HS-27A (cell line): ENCODE results near the gene PGF.
"Not testable (repeated sequence)": the region's sequence is repeated elsewhere in the genome, so short reads cannot be mapped to it uniquely, and the experiment has no call there.

ENCODE experiments used
- DNase-seq: peaks from one replicate; pipeline ENCODE4 v3.0.0-alpha.2; 2012; ENCODE audit warnings: low read depth, missing footprints

PGF gene

DNA sequence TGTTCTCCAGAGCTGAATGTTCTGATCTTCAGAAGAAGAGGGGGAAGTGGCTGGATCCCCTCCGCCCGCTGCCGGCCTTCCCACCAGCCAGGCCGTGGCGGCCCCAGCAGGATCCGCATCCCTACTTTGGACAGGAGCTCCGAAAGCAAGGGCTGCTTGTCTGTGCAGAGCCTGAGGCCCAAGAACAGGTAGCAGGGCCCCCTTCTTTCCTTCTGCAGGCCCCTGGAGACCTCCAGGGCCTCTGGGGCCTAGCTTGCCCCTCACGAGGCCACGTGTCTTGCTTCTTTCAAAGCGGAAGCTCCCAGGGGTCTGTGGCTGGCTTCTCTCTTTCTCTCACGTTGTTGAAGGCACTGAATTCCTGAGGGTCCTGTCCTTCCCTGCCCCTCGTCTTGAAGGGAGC, 13.2 kb downstream of the PGF start:
- DNase-seq, result no peak

DNA sequence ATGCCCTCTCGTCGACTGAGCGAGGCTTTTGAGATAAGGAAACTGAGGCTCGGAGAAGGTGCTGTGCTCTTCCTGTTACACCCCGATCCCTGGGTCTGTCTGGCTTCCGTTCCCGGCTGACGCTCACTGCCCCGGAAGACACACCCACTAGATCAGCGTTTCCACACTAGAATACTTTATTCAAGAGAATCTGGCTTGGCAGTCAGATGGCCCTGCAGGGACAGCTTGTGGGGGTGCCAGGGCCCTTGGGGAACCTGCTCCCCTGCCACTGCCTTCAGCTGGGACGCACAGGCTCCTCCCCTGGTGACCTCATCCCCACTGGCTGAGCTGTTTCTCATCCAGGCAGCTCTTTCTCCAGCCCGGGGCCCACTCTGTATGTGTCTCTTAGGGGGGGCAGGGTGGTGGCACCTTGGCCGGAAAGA, 13.7 kb downstream of the PGF start:
- no peak for DNase-seq

DNA sequence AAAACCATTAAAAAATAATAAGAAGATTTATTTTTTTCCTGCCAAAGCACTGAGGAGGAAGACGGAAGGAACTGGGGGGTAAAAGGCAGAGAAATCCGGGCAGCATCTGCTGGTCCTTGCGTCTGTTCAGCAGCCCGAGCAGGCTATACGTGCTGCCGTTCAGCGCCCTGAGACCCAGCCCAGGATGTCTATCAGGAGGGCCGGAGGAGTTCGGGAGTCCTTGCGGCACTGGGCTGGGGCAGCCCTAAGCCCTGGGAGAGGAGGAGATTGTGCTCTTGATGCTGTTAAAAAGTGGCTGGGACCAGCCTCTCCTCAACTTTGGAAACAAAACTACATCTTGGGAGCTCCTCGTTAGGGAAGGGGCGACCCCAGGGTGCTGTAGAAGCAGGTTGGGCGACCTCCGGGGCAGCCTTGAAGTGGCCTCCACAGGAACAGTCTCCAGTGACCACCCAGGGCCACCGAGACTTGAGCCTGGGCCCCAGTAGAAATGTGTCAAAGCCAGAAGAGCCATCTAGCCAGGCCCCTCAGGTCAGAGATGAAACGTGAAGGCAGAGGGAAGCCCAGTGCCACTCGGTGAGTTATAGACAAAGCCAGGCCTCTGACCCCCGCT, 14.3 kb downstream of the PGF start:
- DNase-seq, result no peak

DNA sequence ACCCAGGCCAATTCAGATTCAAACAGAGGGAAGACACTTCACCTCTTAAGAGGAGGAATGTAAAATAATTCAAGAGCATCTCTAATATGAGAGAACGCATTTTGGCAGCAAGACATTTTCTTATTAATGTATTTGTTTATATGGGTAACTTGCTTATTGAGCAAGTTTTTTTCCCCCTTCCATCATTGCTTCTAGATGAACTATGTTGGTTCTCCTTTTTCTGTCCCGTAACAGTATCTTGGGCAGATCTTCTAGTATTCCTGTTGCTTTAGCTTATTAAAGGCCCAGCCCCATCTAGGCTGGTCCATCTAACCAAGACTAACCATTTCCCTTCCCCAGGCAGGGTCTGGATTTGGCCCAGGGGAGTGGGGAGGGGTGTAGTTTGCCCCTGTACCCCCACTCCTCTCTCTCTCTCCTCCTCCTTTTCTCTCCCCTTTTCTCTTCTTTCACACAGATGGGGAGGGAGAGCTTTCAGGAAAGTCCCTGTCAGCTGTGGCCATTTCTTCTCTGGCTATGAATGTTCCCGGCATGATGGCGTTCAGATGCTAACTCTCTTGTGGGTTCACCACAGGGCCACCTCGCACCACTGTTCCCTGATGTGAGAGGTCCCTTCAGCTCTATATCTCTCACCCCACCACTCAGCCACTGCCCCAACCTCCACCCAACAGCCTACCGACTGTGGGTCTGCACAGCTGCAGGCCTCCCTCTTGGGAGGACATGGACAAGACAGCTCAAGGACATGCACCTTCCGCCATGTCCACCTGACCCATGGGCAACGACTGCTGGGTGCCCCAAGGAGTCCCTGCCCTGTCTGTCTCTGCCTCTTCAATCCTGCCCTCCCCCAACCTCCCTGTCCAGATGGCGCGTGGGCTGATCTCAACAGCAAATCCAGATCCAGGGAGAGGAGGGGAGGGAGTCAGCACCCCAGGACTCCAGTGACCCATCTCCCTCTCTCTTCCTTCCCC, 16.6 kb downstream of the PGF start:
- DNase-seq, result no peak

DNA sequence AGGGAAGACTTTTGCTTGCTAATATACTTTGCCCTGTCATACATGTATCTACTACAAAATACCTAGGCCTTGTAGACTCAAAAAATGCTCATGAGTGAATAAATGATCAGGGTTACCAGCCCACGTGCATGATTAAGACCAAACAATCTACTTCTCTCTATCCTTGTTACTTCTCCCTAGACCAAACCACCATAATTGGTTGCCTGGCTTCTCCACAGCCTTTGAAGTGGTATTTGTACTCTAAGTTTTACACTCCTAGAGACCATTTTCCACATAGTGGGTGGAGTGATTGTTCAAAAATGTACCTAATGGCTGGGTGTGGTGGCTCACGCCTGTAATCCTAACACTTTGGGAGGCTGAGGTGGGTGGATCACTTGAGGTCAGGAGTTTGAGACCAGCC, 18.2 kb downstream of the PGF start:
- no peak for DNase-seq

DNA sequence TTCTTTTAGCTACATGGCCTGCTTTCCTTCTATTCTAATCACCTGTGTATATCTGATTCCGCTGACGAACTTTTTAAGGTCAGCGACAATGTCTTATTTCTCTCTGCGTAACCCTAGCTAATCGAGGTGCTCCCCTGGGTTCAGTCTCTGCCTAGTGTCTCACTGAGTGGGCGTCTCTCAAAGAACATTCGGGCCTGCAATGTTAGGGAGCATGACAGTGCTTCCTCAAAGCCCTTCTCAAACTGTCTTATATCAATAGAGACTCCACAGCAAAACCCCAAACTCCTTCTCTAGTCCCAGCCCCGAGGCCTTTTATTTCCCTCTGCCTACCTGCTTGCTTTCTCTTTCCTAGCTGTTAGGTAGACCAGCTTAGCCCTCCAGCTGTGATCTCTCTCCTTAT, 18.7 kb downstream of the PGF start:
- DNase-seq, result no peak

DNA sequence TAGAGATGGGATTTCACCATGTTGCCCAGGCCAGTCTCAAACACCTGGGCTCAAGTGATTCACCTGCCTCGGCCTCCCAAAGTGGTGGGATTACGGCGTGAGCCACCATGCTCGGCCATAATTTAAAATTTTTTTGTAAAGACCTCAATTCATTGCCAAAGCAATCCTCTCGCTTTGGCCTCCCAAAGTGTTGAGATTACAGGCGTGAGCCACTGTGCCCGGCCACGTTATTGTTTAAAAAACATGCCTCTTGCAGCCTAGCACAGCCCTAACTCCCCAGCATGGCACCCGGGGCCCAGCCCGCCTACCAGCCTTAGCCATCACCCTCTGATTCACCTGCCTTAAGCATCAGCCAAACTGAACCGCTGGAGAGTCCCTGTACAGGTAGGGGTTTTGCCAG, 19.2 kb downstream of the PGF start:
- no peak for DNase-seq

DNA sequence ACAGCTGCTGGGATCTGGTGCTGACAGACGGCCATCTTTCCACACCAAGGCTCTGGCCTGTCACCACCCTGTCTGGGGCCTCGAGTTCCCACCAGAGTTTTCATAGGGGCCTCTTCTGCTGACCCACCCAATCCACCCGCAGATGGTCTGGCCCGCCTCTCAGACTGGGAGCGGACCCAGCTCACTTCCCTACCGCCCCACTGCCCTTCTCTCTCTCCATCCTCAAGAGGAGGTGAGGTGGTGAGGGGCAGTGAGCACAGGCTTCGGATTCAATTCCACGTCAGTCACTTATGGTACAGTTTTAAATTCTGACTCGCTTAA, 20.1 kb downstream of the PGF start:
- DNase-seq, result no peak

DNA sequence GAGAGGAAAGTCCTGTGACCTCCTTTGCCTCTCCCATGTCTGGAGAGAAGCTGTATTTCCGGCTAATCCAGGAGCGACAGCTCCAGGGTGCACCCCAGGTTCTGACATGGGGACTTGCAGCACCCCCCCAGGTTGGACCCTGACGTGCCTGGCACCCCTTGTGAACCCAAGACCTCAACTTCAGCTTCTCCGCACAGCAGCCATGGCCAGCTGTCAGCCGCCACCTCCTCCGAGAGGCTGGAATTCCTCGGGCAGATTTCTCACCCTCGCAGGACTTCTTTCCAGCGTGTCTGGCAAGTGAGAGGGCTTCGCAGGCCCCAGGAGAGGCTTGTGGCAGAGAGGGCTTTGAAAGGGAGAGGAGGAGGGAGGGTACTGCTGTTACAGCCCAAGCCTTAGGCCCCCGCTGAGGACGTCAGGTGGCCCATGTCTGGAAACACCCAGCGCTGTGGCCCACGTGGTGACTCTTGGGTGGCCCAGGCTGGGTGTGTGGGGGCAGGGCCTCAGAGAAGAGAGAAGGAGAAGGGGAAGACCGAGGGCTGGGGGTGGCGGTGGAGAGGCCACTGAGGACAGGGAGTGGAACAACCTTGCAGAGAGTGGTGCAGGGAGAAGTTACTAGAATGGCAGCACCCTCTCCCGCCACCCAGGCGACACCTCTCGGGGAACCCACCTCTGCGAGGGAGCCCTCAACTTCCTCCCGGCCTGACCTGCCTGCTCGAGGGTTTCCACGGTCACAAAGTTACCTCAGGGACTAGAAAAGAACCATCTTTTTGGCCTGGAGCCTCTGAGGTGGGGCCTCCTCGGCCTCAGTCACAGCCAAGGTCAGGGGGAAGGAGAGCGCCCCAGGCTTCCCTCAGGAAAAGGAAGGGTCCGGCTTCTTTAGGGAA, 20.7 kb downstream of the PGF start:
- DNase-seq, result no peak

DNA sequence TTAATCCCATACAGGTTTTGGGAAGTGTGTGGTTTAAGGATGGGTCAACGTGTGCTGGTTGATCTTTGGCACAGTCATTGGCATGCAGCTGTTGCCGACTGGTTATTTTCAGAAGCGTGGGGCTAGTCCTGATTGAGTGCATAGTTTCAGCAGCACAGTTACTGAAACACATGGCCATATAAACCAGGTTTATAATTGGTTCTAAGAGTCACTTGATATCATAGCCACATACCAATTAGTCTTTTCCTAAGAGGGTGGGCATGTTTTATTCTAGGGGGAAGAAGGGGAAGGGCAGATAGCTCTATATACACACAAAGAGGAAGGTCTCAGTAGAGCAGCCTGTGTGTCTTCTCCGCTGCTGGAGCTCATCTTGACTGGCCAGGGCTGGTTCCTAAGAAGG, 21.4 kb downstream of the PGF start:
- no peak for DNase-seq

DNA sequence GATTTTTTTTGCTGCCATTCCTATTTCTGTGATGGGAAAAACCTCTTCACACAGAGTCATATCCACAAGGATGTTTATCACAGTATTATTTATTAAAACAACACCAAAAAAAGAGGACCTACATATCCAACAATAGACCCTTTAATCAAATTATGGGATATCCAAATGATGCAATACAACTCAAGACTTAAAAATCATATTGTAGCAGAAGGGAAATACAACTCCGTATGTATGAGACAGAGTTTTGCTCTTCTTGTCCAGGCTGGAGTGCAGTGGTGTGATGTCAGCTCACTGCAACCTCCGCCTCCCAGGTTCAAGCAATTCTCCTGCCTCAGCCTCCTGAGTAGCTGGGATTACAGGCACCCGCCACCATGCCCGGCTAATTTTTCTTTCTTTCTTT, 22.5 kb downstream of the PGF start:
- not testable (repeated sequence) for DNase-seq

DNA sequence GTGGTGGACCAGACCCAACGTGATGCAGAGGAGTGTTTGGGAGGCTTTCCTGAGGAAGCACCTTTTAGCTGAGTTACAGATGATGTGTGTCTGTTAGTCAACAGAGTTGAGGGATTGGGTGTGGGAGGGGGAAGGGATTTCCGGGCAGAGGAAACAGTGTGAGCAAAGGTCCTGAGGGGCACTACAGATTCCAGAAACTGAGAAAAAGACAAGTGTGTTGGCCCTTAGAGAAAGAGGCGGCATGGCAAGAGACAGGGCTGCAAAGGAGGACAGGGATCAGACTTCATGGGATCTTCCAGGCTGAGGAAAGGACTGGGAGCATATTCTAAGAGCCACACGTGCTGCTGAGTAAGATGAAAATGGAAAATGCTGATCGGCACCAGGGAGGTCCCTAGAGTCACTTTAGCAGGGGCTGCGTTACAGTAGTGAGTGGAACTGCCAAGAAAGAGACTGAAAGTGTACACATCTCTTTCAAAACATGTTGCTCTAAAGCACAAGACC, 22.9 kb downstream of the PGF start:
- DNase-seq, result no peak

DNA sequence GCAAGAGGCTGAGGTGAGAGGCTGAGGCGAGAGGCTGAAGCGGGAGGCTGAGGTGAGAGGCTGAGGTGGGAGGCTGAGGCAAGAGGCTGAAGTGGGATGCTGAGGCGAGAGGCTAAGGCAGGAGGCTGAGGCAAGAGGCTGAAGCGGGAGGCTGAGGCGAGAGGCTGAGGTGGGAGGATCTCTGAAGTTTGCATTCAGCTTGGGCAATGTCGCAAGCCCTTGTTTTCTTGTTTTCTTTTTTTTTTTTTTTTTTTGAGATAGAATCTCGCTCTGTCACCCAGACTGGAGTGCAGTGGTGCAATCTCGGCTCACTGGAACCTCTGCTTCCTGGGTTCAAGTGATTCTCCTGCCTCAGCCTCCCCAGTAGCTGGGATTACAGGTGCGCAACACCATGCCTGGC, 23.7 kb downstream of the PGF start:
- not testable (repeated sequence) for DNase-seq

DNA sequence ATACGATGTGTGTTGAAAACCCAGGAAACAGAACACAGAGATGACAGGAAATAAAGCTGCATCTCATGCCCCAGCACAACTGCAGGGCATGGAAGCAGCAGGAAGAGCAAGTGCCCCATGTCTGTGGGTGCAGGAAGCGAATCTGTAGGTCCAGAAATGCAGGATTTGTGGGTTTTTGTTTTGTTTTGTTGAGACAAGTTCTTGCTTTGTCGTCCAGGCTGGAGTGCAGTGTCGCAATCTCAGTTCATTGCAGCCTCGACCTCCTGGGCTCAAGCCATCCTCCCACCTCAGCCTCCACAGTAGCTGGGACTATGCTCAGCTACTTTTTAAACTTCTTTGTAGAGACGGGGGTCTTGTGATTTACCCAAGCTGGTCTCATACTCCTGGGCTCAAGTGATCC, 26.2 kb downstream of the PGF start:
- DNase-seq, result no peak

DNA sequence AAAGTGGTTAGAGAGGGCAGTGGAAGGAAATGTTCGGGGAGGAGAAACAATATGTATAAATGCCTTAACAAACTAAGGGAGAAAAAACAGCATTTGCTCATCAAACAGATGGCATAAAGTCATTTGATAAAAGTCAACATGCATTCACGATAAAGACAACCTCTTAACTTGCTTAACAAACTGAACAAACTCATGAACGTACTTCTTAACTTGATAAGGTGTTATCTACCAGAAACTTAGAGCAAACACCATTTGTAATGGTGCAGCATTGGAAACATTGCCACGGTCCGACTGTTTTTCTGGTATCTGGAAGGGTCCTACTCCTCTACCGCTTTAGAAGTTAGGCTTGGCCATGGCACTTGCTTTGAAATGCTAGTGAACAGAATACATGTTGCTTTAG, 28.2 kb downstream of the PGF start:
- no peak for DNase-seq

DNA sequence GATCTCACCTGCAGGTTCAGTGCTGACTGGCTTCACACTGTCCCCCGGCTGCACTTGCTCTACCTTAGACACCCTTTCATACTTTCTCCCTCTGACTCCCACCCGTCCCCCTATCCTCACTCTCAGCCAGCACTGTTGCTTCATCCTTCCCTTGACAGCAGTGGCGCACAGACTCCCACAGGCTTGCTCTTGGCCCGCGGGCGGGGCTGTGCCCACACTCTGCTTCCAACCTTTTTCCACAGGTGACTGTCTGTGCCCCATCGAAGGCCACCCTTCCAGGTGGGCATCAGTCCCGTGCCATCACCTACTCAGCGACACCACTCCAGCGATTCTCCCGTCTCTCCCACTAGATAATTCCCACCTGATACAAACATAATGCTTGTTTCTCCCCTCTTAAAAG, 31.3 kb downstream of the PGF start:
- DNase-seq, result no peak

DNA sequence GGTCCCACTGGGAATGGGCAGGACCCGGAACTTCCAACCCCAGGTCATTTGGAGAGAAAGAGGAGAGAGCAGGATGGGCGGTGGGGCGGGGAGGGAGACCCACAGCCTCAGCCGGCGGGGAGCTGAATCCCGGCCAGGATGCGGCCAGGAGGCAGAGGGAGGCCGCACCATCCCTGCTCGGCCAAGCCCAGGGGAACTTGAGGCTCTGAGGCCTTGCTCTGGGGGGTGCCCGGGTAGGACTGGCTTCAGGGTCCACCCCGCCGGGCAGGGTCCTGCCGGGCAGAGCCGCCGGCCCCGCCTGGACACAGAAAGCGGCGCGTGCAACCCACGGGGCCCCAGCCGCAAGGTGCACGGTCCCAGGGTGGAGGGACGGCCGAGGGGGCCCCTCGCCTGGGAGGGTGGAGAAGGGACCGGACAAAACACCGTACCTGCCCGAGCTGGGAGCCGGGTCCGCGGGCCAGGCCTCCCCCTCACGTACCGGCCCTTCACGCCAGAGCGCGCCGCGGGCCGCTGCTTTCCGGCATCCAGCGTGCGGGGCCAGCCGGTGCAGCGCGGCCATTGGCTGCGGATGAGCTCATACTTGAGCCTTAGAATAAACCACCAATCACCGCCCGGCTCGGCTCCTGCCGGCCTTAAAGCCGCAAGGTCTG, 32.5 kb downstream of the PGF start, which contains the start of gene RPS6KL1:
Gene RPS6KL1, minus strand, starts transcription at position 509 of the 650 bp plus-strand sequence. CDS start 1,719 bp downstream, outside the sequence.
- no peak for DNase-seq

DNA sequence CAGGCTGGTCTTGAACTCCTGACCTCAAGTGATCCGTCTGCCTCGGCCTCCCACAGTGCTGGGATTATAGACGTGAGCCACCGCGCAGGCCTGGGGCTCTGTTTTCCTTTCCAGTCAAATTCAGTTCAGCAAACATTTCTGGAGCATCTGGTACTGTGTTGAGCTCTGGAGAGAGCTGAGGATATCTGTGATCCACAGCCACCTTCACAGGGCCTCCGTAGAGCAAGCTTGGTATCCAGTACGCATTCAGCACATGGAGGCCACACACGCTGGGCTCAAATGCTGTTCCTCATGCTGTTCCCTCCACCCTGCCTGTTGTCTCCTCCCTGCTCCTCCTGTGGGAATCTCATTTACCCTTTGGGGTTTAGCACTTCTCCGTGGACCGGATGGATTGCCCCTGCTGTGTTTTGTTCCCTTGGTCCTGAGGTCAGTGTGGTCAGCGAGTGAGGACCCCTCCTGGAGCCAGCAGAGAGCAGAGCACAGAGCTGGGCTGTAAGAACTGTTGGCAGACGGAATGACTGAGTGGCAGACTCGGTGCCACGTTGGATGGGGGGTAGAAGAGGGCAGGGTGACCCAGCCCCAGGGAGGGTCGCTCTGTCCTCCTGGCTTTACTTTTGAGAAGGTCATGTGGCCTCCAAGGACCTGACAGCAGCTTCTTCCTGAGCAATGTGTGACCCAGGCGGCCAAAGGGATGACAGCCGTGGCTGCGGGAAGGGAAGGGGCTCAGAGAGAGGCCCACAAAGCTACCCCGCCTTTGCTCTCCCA, 33.2 kb downstream of the PGF start:
- DNase-seq, result no peak

DNA sequence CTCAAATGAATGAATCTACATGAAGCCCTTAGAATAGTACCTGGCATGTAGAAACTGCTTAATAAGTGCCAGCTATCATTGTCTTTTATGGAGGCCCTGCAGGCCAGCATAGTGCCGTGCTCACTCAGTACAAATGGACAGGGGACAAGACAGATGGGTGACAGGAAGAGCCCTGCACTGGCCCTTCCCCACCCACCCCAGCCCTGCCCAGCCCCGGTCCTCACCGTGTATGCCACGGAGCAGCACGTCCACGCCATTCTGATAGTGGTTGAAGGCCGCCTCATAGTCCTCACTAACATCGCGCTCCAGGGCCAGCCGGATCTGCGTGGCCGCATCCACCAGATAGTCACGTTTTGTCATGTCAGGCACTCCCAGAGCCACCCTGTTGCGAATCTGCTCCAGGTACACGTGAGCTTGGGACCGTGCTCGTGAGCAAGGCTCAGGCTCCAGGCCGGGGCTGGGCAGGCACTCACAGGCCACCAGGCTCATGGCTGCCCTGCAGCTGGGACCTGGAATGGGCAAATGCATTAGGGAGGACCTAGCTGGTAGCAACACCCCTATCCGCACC, 34.3 kb downstream of the PGF start:
- DNase-seq, result no peak

DNA sequence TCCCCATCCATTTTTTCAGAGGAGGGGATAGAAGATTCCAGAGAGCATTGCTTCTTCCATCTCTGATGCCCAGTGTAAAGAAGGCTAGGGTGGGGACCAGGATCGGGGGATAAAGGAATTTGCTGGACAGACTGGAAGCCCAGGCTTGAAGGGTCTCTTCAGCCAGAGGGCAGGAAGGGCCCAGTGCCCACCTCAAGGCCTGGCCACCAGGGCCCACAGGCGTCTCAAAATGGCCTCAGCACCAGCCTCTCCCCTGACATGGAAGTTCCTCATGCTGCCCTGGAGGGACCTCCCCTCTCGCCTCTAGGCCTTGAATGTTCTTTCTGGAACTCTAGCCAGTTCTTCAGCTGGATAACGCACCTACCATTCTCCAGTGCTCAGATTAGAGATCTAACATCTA, 35.1 kb downstream of the PGF start:
- no peak for DNase-seq
